HL-60/S4 treated with retinoic acid at 250 ng/mL for 4 days and 3 days (cell line): ENCODE data around the gene SEPTIN8.

Experiments used
- in situ Hi-C: fragments of 300-500 bp; cut with MboI; formaldehyde crosslinking; loops from 2 replicates; pipeline ENCODE4 v1.7.0; 2022; ENCODE audit warnings: low sequenced_read_pairs

SEPTIN8 gene

GRCh38 chr5:132777209-132778069 is at the start of gene SEPTIN8:
Gene SEPTIN8, minus strand, starts transcription at chr5:132777239. Its CDS starts 102 bp downstream, at chr5:132777137.
- in situ Hi-C loops: no loop called here

DNA sequence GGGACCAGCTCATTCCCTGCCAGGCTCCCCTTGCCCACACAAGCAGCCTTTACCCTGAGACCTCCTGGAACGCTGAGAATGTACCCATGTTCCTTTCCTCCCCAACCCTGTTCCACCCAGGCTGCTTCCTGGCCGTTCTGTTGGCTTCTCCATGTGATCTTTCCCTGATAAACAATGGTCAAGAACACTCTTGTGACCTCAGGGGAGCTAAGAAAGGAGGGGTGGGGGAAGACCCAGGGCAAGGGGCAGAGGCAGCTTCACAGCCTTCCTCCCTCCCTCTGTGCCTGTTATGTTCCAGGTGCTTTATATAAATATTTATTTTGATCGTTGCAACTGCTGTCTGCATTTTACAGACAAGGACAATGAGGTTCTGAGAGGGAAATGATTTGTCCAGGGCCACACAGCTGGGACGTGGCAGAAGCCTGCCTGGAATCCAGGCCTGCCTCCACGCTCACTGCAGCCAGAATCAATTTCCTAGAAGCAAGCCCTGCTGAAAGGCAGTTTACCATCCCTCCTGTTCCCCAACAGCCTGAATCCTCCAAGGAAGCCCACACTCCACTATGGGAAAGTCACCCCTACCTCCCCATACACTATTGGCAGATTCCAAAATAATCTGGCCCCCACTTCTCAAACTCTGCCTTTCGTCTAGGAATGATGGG is 49.5 kb upstream of the SEPTIN8 start:
- in situ Hi-C loops: loop anchor here (25.0 kb wide), 1 partner anchor 439 kb away; no protein-coding TSS in a partner anchor

DNA sequence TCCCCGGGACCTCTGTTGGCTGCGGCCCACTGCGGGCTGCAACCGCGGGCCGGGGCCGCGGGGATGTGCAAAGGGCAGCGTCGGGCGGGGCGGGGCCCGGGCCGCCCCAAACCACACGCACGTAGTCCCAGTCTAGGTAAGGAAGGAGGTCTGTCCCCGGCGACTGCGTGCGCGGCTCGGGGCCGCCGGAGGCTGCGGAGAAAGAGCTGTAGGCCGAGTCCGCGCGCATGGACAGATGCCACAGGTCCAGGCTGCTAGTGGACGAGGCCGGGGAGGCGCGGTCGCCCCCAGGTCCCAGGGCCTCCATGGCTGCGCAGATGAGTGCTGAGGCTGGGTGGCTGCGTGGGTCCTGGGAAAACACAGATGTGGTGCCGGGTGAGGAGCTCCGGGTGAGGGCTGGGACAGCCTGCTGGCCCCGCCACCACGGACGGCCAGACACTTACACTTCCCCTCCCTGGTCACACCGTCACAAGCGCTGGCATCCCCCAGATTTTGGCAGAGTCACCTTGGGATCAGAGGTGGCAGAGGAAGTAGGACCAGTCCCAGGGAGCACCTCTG is 48.9 kb upstream of the SEPTIN8 start:
- in situ Hi-C loops: loop anchor here (25.0 kb wide), 1 partner anchor 439 kb away; no protein-coding TSS in a partner anchor

GRCh38 chr5:132825033-132825833 is 48.2 kb upstream of the SEPTIN8 start:
- in situ Hi-C loops: loop anchor here (25.0 kb wide), 1 partner anchor 438 kb away; no protein-coding TSS in a partner anchor

- in situ Hi-C loops: no loop called here
Observed at GRCh38 chr5:132824426-132824825, 47.4 kb upstream of the SEPTIN8 start.

DNA sequence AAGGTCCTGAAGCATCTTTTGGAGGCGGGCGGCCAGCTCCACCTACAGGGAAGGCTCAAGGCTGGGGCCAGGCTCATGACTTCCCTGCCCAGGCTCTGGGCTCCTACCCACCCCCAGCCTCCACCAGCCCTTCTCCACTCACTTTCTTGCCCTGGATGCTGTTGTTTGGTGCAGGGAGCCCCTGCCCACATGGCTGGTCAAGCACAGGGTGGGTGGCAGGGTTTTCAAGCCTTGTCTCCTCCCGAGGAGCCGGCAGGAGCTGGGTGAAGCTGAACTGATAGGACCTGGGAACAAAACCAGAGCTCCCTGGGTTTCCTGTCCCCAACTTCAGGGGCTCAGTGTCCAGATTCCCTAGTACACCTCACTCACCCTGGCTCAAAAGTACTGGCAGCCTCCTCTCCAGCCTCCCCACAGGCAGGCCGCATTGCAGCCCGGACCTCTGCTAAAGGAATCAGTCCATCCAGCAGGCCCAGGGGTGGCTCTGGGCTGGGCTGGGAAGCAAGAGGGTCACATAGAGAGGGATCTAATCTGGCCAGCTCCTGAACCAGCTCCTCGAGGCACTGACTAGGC is 46.5 kb upstream of the SEPTIN8 start:
- in situ Hi-C loops: no loop called here

- in situ Hi-C loops: no loop called here
Observed at GRCh38 chr5:132822650-132823480, 45.8 kb upstream of the SEPTIN8 start.

- in situ Hi-C loops: no loop called here
Observed at GRCh38 chr5:132821791-132822190, 44.8 kb upstream of the SEPTIN8 start.

GRCh38 chr5:132821350-132821749 is 44.3 kb upstream of the SEPTIN8 start:
- in situ Hi-C loops: no loop called here

- in situ Hi-C loops: no loop called here
Observed at GRCh38 chr5:132820162-132820754, 43.2 kb upstream of the SEPTIN8 start.

DNA sequence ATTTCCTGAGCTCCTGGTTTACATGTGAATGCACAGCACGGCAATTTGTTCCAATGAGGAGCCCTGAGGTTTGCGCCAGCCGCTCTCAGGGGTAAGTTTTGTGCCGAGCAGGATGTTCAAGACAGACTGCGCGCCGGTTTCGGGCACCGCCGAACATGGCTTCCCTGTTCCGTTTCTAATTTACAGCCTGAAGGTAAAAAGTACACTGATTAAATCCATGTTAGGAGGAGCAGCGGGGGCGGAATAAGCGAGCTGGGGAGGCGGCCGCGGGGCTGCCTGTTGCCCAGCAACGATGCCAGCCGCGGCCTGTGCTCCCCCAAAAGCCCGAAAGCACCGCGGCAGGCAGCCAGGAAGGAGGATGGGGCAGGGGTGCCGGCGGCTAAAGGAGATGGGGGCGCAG is 42.4 kb upstream of the SEPTIN8 start:
- in situ Hi-C loops: no loop called here

DNA sequence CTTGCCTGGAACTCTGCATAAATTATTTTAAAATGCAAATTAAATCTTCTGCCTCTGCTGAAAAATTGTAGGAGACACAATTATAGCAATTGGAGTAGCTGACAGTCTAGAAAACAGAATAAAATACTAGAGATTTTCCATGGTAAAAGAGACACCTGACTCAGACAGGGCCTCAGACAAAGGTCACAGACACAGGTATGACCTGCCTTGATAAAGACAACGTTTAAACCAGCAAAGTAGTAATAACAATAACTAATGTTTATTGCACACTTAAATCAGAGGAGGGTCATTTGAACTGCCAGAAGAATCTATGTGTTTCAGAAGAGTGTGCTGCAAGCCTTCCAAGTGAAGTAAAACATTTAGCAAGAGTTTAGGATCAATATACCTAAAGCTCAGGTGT is 40.0 kb upstream of the SEPTIN8 start:
- in situ Hi-C loops: no loop called here

DNA sequence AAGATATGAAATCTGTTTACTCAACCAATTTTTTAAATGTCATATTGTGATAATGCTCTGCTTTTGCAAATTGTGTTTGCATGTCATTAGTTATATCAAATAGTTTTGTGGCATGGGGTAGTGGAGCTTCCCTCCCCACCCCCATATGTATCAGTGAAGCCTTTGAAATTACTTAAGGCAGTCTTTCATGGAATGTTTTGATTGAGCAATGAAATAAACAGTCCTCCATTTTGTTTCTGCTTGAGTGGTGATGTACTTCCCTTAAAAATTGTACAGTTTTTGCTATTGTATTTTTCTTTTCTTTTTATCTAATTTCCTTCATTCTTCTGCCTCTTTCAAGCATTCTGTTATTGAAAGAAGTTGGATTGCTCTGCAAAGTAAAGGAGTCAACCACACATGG is 39.5 kb upstream of the SEPTIN8 start:
- in situ Hi-C loops: no loop called here

DNA sequence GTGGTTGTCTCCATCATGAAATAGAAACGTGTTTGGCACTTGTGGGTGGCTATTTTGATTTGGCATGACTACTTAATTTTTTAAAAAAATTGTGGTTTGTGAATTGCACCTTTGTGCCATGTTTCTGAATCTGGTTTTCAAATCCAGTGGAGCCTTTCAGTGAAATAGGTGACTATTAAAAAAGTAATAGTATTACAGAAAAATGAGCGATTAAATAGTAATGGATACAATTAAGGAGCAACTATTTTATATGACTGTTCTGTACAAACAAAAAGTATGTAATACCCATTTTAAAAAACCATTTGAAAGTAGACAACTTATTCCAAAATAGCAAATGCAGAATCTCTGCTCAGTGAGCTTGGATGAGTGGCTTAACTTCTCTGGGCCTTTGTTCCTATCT is 39.0 kb upstream of the SEPTIN8 start:
- in situ Hi-C loops: no loop called here

DNA sequence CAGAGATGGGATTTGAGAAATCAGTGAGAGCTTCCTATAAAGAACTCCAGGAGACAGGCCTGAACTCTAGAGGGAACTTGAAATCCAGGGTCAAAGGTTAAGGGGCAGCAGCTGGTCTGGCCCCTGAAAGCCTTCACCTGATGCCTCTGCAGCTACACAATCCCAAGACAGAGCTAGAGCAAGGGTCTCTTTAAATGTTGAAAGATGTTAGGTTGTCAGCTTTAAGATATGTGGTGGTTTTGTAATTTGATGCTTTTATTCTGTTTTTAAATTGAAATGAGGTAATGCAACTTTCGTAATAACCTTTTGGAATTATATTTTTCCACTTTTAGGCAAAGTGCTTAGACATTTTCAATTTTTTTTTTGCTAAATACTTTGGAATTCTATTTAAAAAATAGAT is 38.4 kb upstream of the SEPTIN8 start:
- in situ Hi-C loops: no loop called here

DNA sequence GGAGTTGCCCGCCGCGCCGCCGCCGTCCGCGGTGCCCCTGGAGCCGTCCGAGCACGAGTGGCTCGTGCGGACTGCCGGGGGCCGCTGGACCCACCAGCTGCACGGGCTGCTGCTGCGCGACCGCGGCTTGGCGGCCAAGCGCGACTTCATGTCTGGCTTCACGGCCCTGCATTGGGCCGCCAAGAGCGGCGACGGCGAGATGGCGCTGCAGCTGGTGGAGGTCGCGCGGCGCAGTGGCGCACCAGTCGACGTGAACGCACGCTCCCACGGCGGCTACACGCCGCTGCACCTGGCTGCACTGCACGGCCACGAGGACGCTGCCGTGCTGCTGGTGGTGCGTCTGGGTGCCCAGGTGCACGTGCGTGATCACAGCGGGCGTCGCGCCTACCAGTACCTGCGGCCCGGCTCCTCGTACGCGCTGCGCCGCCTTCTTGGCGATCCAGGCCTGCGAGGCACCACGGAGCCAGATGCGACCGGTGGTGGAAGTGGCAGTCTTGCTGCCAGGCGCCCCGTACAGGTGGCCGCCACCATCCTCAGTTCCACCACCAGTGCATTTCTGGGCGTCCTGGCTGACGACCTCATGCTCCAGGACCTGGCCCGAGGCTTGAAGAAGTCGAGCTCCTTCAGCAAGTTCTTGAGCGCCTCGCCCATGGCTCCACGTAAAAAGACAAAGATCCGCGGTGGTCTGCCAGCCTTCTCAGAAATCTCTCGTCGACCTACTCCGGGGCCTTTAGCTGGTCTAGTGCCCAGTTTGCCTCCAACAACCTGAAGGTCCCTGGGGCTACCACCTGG is 37.7 kb upstream of the SEPTIN8 start:
- in situ Hi-C loops: no loop called here

DNA sequence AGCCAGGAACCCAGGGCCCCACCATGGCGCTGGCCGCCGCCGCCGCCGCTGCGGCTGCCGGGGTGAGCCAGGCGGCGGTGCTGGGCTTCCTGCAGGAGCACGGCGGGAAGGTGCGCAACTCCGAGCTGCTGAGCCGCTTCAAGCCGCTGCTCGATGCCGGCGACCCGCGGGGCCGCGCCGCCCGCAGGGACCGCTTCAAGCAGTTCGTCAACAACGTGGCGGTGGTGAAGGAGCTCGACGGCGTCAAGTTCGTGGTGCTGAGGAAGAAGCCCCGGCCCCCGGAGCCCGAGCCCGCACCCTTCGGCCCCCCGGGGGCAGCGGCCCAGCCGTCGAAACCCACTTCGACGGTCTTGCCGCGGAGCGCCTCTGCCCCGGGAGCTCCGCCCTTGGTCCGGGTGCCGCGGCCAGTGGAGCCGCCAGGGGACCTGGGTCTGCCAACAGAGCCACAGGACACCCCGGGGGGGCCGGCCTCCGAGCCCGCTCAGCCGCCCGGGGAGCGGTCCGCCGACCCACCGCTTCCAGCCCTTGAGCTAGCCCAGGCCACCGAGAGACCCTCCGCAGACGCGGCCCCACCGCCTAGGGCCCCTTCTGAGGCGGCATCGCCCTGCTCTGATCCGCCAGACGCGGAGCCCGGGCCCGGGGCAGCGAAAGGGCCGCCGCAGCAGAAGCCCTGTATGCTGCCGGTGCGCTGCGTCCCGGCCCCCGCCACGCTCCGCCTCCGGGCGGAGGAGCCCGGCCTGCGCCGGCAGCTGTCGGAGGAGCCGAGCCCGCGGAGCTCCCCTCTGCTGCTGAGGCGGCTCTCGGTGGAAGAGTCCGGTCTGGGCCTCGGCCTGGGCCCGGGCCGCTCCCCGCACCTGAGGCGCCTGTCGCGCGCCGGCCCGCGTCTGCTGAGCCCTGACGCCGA is 36.8 kb upstream of the SEPTIN8 start:
- in situ Hi-C loops: no loop called here
